SJCRH30 (cell line): ENCODE data around the gene PPFIBP1. TPM values are rescaled to one million over a fixed set of nuclear protein-coding genes. Genes with fewer than 3 reads are reported as not detected.
"Not testable (repeated sequence)": the region's sequence is repeated elsewhere in the genome, so short reads cannot be mapped to it uniquely, and the experiment has no call there.

Source experiments
- DNase-seq, 2 experiments: peaks; one replicate each; pipeline ENCODE4 v3.0.0-alpha.2; 2015 to 2020
- H3K27ac ChIP-seq: fragments of 250-450 bp; sonication (Bioruptor Pico); 2 replicates; pipeline ENCODE4 v1.5.1; 2020; ENCODE audit warnings: mild to moderate bottlenecking, moderate library complexity
- H3K27me3 ChIP-seq: fragments of 250-450 bp; sonication (Bioruptor Pico); 2 replicates; pipeline ENCODE4 v1.5.1; 2020; ENCODE audit warnings: mild to moderate bottlenecking, moderate library complexity
- H3K36me3 ChIP-seq: fragments of 250-450 bp; sonication (Bioruptor Pico); 2 replicates; pipeline ENCODE4 v1.5.1; 2020; ENCODE audit warnings: mild to moderate bottlenecking, moderate library complexity
- H3K4me1 ChIP-seq: fragments of 250-450 bp; sonication (Bioruptor Pico); 2 replicates; pipeline ENCODE4 v1.5.1; 2020; ENCODE audit warnings: mild to moderate bottlenecking, moderate library complexity
- H3K4me3 ChIP-seq: fragments of 250-450 bp; sonication (Bioruptor Pico); 2 replicates; pipeline ENCODE4 v1.5.1; 2020; ENCODE audit warnings: mild to moderate bottlenecking, moderate library complexity
- H3K9me3 ChIP-seq: fragments of 250-450 bp; sonication (Bioruptor Pico); replicated peaks from 2 replicates; pipeline ENCODE4 v1.5.1; 2020; ENCODE audit warnings: mild to moderate bottlenecking, moderate library complexity
- total RNA-seq: library from RNA; depleted of rRNA; stranded (reverse); fragments of >200 nt; shearing (Covaris generic); gene quantifications from 2 replicates; pipeline ENCODE4 v1.2.3, GENCODE V29; 2014

Gene PPFIBP1
- total RNA-seq, 1 experiment from 2014 or later, result 53.5 TPM

DNA sequence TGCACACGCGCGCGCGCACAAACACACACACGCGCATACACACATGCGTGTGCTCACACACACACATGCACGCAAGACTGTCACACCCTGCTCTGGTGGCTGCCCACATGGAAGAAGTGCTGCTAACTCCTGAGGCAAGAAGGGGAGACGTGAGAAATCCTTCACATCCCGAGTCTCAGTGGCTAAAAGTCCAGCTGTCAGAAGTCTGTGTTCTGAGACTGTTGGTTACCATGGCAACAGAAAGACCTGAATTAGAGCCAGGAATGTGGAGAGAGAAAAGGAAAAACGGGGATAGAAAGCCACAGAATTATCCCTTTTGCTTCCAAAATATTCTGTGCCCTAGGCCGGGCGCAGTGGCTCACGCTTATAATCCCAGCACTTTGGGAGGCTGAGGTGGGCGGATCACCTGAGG, 71.2 kb downstream of the PPFIBP1 start:
- peak; percentile 84 to 92 for DNase-seq
- Histone ChIP-seq H3K36me3 (no peaks in the 10 kb centered on the region; the same call in 1 of the 2 replicates), H3K27me3 (no peaks in the 10 kb centered on the region), H3K4me3 (peak overlapping the region; percentile 22; the same call in 1 of the 2 replicates), H3K27ac (peak overlapping the region; percentile 17), H3K4me1 (peaks cover 10% of the 10 kb centered on the region), H3K9me3 (peaks cover 10% of the 10 kb centered on the region; the same call in 1 of the 2 replicates)

DNA sequence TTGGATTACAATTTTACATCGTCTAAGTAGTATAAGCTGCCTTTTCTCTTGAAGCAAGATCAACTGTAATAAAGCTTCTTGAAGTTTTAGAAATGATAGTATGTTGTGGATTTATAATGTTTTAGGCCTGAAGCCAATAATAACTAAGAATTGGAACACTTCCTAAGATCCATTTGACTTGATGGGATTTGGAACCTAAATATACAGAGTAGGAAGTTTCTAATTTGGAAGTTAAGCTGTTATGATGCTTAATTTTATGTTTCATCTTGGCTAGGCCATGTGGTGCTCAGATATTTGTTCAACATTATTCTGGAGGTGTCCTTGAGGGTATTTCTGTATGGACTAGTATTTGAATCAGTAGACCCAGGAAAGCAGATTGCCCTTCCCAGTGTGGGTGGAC, 74.9 kb downstream of the PPFIBP1 start:
- not testable (repeated sequence) for H3K9me3 ChIP-seq, DNase-seq, H3K27ac ChIP-seq, H3K27me3 ChIP-seq, H3K4me1 ChIP-seq, H3K36me3 ChIP-seq, H3K4me3 ChIP-seq

DNA sequence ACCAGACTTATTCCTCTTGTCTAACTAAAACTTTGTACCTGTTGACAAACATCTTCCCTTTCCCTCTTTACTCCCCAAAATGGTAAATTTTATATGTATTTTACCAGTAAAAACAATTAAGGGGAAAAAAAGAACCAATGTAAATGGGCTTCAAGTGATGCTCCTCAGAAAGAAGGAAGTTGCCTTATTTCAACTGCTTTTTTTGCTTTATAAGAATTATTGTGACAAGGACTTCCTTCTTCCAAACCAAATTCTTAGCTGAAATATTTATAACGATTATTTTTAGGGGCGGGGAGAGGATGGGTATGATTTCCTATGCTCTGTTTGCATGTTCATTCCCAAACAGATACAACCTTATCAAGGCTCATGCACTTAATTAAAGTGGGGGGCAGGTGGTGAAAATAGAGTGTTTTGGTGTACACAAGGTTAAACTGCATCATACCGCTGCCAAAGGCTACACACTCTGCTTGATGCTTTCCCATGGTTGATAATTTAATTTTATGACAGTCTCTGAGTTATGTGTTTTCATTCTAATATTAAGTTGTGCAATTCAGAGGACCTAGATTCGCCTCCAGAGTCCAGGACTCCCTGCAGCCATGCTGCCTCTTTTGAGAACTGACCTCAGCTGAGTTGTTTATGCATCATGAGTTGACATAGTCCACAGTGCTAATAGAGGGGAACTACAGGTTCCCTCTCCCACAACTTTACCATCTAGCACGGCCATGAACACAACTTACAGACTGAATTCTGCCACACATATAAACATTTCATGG, 77.2 kb downstream of the PPFIBP1 start:
- not testable (repeated sequence) for H3K4me1 ChIP-seq, H3K36me3 ChIP-seq, H3K27ac ChIP-seq, DNase-seq, H3K9me3 ChIP-seq, H3K27me3 ChIP-seq, H3K4me3 ChIP-seq

DNA sequence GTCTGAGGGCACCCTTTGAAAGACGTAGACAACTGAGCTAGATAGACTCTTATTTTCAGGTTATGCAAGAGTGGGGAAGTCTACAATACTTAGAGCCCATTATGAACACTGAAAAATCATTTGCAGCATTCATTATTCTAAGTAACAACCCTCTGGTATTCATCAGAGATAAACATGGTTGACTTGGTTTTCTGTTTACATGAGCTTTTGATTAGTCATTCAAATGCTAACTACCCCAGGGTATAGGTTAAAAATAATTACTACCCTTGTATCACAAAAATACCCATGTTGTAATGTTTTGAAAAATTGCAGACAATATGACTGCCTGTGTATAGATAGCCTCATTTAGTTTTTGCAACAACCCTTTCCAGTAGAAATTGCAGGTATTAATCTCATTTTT, 78.5 kb downstream of the PPFIBP1 start:
- H3K4me3 ChIP-seq, result no peak overlapping the region
- peaks cover 7% of the 10 kb centered on the region; the same call in 1 of the 2 replicates for H3K9me3 ChIP-seq
- no peaks in the 10 kb centered on the region for H3K36me3 ChIP-seq
- H3K4me1 ChIP-seq, result no peaks in the 10 kb centered on the region
- DNase-seq, result no peak
- no peak overlapping the region for H3K27ac ChIP-seq
- no peaks in the 10 kb centered on the region for H3K27me3 ChIP-seq

DNA sequence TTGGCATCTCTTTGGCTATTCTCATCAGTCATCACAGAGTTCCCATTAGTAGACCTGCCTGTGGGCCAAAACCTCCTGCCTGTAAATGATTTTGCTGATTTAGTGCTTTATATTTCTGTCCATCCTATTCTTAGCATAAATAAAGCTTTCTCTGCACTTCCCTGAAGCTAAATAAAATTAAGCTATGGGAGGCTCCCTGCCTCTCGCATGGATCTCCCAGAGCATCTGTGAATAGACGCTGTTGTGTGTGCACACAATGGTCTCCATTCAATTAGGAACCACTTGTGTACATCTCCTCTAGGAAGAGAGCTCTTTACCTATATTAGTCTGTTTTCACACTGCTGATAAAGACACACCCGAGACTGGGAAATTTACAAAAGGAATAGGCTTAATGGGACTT, 80.4 kb downstream of the PPFIBP1 start:
- Histone ChIP-seq H3K4me1 (no peaks in the 10 kb centered on the region), H3K36me3 (no peaks in the 10 kb centered on the region), H3K27ac (no peak overlapping the region), H3K4me3 (no peak overlapping the region), H3K27me3 (no peaks in the 10 kb centered on the region), H3K9me3 (no peaks in the 10 kb centered on the region)
- DNase-seq, result no peak

DNA sequence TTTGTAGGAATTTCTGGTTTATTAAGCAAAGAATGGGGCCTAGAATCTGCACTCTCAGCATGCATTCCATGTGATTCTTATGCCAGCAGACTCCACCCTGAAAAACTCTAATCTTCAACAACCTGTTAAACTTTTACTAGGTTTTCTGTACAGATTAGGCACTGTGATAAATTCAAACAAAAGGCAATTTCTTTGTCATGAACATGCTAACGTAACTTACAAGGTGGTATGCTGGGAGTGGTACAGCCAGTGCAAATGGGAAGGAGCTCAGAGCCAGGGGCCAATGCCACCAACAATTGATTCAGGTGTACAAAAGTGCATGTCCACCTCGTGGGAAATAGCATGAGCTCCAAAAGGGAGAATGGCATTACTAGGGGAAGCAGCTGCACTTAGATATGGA, 83.0 kb downstream of the PPFIBP1 start:
- no peak overlapping the region for H3K27ac ChIP-seq
- DNase-seq, result no peak
- H3K9me3 ChIP-seq, result no peaks in the 10 kb centered on the region
- no peaks in the 10 kb centered on the region for H3K4me1 ChIP-seq
- H3K4me3 ChIP-seq, result no peak overlapping the region
- H3K27me3 ChIP-seq, result no peaks in the 10 kb centered on the region
- no peaks in the 10 kb centered on the region for H3K36me3 ChIP-seq

DNA sequence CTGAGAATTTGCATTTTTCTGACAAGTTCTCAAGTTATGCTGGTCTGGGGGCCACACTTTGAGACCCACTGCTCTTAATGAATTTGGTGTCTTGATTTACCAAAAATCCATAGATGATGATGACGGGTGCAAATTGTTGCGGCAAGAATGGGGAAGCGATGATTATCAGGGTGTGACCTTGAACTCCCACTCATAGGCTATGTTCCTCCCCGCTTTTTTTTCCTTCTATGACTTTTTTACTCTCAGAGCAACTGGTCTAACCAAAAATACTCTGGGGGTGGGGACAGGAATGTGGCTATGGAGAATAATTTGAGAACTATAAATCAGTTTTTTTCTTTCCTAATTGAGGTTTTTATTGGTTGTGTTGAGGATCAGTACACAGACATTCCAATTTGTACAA, 83.6 kb downstream of the PPFIBP1 start:
- no peak for DNase-seq
- no peaks in the 10 kb centered on the region for H3K9me3 ChIP-seq
- no peaks in the 10 kb centered on the region for H3K4me1 ChIP-seq
- no peak overlapping the region for H3K4me3 ChIP-seq
- H3K36me3 ChIP-seq, result no peaks in the 10 kb centered on the region
- no peak overlapping the region for H3K27ac ChIP-seq
- no peaks in the 10 kb centered on the region for H3K27me3 ChIP-seq

DNA sequence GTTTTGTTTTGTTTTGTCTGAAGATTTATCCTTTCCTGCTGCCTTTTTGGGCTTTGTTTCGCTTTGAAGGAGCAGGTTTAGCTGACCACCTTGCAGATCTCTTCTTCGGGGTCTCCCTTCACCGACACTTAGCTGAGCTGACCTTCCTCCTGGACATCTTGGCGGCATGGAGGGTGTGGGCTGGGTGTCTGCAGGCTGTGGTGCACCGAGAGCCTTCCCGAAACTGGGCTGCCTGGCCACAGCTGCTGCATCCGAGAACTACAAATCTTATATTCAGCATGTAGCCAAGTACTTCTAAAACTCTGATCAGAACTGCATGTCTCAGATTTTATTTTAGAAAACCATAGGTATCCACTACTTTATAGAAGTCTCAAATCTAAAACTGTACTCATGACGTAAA, 84.9 kb downstream of the PPFIBP1 start:
- no peak overlapping the region for H3K27ac ChIP-seq

DNA sequence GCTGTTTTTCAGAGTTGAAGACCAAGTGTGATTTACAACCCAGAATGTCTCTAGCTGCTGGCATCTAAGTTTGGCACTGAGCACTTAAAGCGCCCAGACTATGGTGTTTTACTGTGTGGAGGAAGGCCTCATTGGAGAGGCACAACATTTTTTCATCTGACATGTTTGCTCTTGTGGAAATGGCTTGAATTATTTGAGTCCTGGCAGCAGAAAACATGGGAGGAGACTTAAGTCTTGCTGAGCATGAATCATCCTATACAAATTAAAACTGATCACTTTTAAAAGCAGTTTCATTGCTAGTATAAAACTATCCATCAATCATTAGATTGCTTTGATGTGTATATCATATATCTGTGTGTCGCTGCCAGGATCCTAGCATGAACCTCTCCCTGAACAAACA, 86.4 kb downstream of the PPFIBP1 start:
- H3K4me1 ChIP-seq, result peaks cover 7% of the 10 kb centered on the region
- no peak for DNase-seq
- no peak overlapping the region for H3K27ac ChIP-seq
- no peaks in the 10 kb centered on the region for H3K36me3 ChIP-seq
- no peak overlapping the region for H3K4me3 ChIP-seq
- no peaks in the 10 kb centered on the region for H3K27me3 ChIP-seq
- H3K9me3 ChIP-seq, result no peaks in the 10 kb centered on the region

More for the DNA sequence above, 84.9 kb downstream of the PPFIBP1 start:
- H3K36me3 ChIP-seq, result no peaks in the 10 kb centered on the region
- no peaks in the 10 kb centered on the region for H3K9me3 ChIP-seq
- no peak overlapping the region for H3K4me3 ChIP-seq
- H3K4me1 ChIP-seq, result no peaks in the 10 kb centered on the region
- DNase-seq, result no peak
- H3K27me3 ChIP-seq, result no peaks in the 10 kb centered on the region

DNA sequence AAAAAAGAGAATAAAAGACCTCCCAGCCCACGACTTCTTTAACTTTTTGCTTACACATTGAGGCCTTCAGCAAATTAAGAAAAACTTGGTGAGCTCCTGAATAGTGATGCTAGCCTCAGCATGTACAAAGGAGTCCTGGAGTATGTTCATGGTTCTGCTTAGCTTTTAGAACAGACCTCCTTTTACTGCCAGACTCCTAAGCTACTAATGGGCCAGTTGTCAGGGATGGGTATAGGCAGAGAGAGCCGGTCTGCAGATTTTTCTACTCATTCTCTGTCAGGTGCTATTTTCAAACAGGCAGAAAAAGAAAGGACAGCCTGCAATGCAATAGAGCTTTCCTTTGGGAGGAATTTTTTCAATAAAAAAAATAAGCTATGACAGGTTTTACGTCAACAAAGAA, 90.4 kb downstream of the PPFIBP1 start:
- no peak for DNase-seq
- no peaks in the 10 kb centered on the region for H3K36me3 ChIP-seq
- H3K27ac ChIP-seq, result no peak overlapping the region
- no peak overlapping the region for H3K4me3 ChIP-seq
- peaks cover 19% of the 10 kb centered on the region for H3K4me1 ChIP-seq
- H3K27me3 ChIP-seq, result no peaks in the 10 kb centered on the region
- H3K9me3 ChIP-seq, result no peaks in the 10 kb centered on the region

DNA sequence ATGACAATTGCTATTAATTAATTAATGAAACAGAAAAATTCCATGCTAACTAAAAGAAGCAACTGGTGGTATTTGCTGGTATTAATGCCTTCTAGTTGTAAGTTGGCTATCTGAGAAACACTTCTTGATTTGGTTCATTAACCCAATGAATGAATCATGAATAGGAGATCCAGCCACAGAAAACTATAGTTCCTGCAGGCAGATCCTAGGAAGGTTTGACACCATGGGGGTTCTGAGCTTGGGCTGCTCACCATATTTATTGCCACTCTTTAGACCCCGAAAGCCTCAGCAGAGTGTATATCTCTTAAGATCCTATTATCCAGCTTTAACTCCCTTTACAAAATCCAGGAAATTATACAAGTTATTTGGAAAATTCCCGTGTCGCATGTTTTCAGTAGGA, 90.9 kb downstream of the PPFIBP1 start:
- no peak for DNase-seq
- Histone ChIP-seq H3K27ac (no peak overlapping the region; the same call in 1 of the 2 replicates), H3K9me3 (no peaks in the 10 kb centered on the region), H3K4me3 (no peak overlapping the region), H3K4me1 (peaks cover 24% of the 10 kb centered on the region), H3K27me3 (no peaks in the 10 kb centered on the region), H3K36me3 (no peaks in the 10 kb centered on the region)

DNA sequence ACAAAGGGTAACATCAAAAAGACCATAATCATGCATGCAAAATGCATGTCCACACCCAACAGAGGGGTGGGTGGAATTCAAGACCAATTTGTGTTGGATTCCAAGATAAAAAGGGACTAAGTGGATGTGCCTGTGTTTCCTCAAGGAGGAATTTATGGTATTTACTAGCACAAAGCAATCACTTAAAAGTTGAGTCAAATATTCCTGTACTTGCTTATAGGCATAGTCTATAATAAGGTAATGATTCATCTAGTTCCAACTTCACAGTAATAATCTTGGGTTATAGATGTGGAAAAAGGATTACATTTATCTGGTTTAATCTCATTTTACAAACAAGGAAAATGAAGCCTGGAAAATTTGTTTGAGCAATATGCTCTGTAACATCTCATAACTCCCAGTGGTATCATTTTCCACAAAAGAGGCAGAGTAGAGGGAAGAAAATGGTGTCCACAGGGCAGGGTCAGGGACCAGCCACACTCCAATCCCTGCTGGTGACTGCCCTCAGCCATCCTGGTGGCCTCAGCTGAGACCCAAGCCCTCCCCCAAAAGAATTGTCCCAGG, 91.4 kb downstream of the PPFIBP1 start:
- no peak for DNase-seq

DNA sequence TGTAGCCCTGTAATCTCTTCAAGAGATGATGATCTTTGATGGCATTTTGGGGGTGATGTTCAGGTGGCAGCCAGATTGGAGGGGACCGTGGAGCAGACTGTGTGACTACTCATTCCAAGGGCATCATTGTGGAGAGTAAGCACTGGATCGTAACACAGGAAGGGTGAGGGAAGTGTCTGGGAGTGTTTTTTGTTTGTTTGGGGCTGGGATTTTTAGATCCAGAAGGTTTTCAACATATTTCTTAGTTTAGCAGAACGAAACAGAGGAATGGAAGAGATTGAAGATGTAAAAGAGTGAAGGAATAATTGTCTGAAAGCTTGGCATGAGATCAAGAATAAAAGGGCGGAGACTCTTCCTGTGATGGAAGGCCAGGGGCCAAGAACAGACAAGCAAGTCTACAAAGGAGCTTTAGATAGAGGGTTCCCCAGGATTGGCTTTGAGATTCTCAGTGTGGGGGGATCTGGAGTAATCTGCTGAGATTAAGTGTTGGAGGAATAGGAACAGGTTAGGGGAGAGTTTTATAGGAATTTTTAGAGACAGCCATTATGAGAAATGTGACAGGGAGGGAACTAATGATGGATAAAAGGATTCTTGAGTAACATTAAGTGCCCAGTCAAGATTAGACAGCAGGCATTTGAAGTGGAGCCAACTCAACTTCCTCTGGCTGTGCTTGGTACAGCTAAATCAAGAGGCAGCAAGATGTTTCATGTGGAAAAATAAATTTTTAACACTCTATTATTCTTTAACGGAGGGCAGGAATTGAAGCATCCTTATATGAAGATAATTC, 92.5 kb downstream of the PPFIBP1 start:
- no peaks in the 10 kb centered on the region for H3K27me3 ChIP-seq
- H3K27ac ChIP-seq, result no peak overlapping the region
- H3K36me3 ChIP-seq, result no peaks in the 10 kb centered on the region
- H3K4me1 ChIP-seq, result peaks cover 26% of the 10 kb centered on the region
- H3K9me3 ChIP-seq, result no peaks in the 10 kb centered on the region
- no peak overlapping the region for H3K4me3 ChIP-seq
- DNase-seq, result no peak

More for the DNA sequence above, 91.4 kb downstream of the PPFIBP1 start:
- Histone ChIP-seq H3K4me3 (no peak overlapping the region), H3K27ac (no peak overlapping the region; the same call in 1 of the 2 replicates), H3K27me3 (no peaks in the 10 kb centered on the region), H3K9me3 (no peaks in the 10 kb centered on the region), H3K36me3 (no peaks in the 10 kb centered on the region), H3K4me1 (peaks cover 26% of the 10 kb centered on the region)

DNA sequence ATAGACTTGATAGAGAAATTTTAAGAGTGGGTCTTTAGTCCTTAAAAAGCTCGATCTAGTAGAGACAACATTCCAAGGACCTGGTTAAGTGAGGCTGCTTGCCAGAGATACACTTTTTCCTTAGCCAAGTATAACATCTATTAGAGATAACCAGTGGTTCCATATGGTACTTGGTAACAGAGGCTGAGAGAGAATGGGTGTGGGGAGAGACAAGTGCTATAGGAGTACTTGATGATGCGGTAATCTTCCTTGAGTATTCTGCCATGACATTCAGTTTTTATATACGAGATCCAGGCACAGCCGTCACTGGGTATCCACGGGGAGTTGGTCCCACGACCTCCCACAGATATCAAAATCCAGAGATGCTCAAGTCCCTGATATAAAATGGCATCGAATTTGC, 94.8 kb downstream of the PPFIBP1 start:
- H3K4me3 ChIP-seq, result no peak overlapping the region
- H3K4me1 ChIP-seq, result peaks cover 26% of the 10 kb centered on the region

DNA sequence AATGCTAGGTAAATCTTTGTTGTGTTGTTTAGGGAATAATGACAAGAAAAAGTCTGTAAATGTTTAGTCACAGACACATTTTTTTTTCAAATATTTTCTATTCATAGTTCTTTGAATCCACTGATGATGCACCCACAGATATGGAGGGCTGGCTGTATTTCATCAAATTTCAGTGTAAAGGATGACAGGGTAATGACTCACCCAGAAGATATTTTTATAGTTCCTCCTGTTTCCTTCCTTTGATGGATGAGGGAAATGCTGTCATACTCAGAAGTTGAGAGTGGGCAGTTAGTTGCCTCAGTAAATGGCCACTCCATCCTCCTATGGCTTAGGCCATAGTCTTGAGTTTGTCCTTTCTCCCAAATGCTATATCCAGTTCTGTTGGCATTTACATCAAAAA, 95.3 kb downstream of the PPFIBP1 start:
- Histone ChIP-seq H3K27me3 (no peaks in the 10 kb centered on the region), H3K4me1 (peaks cover 26% of the 10 kb centered on the region), H3K9me3 (no peaks in the 10 kb centered on the region), H3K27ac (peak overlapping the region; percentile 45), H3K4me3 (no peak overlapping the region), H3K36me3 (no peaks in the 10 kb centered on the region)
- peak; percentile 21 to 61 for DNase-seq

More for the DNA sequence above, 94.8 kb downstream of the PPFIBP1 start:
- H3K27me3 ChIP-seq, result no peaks in the 10 kb centered on the region
- no peaks in the 10 kb centered on the region for H3K9me3 ChIP-seq
- H3K36me3 ChIP-seq, result no peaks in the 10 kb centered on the region
- no peak for DNase-seq
- peak overlapping the region; percentile 45 for H3K27ac ChIP-seq
